ENCODE results near the gene CBX8.
A peak's percentile ranks its signal among the peaks of the same experiment; 100 is the strongest.

Gene CBX8

DNA sequence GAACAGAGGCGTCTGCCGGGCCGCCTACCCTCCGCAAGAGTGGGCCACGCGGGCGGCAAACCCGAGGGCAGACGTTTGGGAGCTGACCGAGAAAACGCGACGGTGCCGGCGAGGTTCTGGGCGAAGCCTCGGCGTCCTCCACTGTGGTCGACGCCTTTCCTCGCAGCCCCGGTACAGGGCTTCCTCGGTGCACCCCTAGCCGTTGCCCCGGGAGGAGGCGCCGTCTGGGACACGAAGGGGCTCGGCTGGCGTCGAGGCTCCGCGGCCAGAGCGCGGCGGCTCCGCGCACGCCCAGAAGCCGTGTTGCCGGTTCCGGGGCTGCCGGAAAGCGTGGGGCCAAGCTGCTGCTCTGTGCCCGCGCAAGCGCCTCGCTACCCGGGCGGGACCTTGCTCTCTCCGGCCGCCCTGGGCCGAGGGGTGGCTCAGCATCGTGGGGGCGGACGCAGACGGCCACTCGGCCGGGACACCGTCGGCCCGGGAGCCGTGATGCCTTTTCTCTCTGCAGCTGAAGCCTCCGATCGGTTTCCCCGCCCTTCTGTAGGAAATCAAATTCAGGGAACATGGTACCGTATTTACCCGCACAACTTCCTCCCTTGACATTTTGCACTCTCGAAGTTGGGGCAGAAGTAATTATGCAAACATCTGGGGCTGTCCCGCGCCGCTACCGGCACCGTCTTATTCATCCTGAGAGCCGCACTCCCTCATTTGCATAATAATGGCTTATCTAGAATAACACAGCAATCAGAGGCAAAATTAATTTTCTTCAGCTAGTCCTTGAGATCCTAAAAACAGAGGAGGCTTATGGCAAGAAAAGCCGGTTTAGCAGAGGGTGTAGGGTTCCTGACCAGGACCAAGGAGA lies 7.3 kb upstream of the CBX8 start:
- no peak for DNase-seq

DNA sequence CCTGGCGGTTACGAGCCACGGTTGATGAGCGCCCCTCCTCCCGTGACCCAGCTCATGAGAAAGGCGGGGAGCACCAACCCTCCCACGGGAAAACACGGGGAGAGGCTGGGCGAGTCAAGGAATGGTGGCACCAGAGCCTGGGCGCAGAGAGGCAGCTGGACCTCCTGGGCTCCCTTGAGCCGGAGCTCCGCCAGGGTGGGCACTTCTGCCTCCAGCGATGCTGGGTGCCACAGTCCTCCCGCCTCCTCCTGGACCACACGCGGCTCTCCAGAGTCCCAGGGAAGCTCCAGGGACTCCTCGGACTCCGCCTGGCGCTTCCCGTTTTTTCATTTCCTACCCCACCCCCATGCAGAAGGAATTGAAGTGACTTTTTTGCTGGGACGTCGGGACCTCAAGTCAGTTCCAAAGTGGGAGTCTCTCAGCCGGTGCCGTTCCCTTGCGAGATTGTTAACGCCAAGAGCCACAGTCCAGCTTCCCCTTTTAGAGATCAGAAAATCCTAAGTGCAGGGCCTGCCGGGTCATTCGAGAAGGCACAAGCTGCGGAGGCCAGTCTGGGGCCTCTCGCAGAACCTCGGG lies 6.6 kb upstream of the CBX8 start:
- DNase-seq = no peak

- DNase-seq = no peak
Observed at GRCh38 chr17:79802736-79803420, 6.0 kb upstream of the CBX8 start.

DNA sequence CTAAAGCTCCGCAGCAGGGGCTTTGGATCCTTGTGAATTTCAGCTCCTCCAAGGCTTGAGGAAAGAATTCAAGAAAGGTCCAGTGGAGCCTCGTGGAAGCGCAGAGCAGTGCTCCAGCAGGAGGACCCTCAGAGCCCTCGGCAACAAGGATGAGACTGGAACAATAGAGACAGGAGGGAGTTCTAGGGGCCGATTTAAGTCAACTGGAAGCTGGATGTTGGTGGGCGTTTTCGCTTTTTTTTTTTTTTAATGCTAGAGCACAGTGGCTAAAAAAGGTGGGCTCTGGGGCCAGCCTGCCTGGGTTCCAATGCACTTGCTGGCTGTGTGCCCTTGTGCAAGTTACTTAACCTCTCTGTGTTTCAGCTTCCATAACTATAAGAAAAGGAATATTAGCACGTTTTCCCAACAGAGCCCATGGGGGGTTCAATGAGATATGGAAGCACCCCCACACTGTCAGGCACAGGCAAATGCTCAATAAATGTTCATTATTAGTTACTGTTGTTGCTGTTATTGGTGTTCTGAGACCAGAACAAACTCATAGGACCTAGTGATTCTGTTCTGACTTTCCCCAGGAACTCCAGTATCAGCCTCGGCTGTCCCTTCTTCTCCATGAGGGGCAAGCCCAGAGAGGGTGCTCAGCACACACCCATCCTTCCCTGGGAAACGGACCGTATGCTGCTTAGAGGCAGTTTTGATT lies 5.3 kb upstream of the CBX8 start:
- no peak for DNase-seq

GRCh38 chr17:79801156-79802038 lies 4.5 kb upstream of the CBX8 start:
- DNase-seq = no peak

DNA sequence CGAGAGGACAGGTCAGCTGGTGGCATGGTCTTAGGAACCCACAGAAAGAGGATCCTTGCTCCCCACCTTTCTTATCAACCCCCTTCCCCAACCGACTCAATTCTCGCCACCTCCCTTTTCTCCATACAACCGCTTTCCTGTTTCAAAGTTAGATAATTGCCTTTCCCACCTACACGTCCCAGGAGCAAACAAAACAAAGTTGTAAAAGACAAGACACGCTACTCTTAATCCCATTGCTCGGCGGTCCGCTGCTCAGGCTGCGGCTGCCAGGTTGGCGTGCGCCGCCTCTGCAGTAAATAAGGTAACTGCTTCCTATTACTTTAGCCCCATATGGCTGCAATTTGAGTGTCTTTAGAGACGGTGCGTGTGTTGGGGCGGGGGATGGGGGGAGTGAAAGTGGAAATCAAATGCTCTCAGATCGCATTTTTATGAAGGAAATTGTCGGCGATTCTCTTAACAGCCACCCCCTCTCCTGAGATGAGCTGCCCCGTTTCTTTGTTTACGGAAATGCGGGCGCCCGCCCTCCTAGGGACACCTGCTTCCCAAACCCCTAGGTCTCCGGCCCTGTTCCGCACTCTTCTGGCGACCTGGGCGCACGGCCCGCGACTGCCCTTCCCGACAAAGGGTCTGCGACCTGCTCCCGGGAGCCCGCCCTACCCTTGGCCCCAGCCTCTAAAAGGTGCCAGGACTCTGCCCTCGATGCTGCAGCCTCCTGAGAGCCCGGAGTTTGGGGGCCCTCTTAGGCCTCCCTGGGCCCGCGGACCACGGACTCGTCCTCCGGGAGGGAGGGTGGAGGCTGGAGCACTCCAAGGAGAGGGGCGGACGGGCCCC lies 3.7 kb upstream of the CBX8 start:
- DNase-seq = no peak

- DNase-seq = no peak
Observed at GRCh38 chr17:79799538-79800324, 2.9 kb upstream of the CBX8 start.

DNA sequence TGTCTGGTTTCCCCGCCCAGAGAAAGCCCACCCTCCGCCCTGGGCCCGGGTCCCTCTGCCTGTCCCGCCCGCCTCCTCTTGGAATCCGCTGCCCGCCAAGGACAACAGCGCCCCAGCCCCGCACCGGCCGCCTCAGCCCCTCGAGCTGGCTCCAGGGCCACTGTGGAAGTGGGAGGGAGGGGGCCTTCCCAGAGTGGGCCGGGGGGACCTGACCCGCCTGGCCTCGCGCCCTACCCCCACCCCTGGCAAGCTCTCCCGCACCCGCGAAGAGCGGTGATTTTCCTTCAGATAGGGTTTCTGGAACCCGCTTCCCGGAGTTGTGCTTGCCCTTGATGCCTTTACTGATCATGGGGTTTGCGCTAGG lies 2.3 kb upstream of the CBX8 start:
- DNase-seq = no peak

DNA sequence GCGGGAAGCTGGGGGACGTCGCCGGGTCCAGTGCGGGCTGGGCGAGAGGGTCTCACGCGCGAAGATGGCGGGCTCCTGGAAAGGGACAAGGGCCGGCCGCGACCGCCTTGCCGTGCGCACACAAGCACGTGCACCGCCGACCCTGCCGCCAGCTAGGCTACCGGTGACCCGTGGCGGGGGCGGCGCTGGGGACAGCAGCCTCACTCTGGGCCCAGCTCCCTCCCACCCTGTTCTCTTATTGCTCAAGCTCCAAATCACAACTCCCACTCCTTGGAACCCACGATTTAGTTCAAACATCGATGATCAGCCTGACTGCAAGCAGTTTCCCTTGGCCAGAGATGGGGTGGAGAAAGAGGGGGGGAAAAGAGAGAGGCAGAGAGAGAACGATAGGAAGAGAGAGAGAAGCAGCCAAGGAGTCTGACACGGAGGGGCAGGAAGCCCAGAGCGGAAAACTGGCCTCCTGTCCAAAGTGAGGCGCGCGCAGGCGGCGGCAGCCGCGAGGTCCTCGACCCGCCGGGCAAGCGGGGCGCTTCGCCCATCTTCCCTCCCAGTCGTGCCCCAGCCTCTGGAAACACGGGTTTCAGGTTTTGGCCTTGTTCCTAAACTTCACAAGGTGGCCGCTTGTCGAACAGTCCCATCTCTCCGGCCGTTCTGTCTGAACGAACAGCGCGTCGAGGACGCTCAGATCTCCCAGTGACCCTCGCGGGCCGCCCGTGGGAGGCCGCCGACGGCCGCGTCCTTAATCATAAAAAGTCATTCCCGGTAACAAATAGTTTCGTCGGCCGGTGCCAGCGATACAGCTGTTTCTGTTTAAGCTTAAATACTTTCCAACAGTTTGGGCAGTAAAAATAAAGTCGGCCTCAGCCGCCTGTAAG lies 1.7 kb upstream of the CBX8 start:
- DNase-seq = no peak

GRCh38 chr17:79797492-79798298 lies 818 bp upstream of the CBX8 start:
- no peak for DNase-seq

GRCh38 chr17:79796444-79796762 lies 474 bp downstream of the CBX8 start:
- DNase-seq = no peak

- no peak for DNase-seq
Observed at GRCh38 chr17:79795795-79796443, 958 bp downstream of the CBX8 start.

GRCh38 chr17:79794659-79795511 lies 2.0 kb downstream of the CBX8 start:
- no peak for DNase-seq

GRCh38 chr17:79793924-79794304 lies 3.0 kb downstream of the CBX8 start:
- peak; percentile 36 for DNase-seq

GRCh38 chr17:79792984-79793923 lies 3.6 kb downstream of the CBX8 start:
- DNase-seq = peak; percentile 56

DNA sequence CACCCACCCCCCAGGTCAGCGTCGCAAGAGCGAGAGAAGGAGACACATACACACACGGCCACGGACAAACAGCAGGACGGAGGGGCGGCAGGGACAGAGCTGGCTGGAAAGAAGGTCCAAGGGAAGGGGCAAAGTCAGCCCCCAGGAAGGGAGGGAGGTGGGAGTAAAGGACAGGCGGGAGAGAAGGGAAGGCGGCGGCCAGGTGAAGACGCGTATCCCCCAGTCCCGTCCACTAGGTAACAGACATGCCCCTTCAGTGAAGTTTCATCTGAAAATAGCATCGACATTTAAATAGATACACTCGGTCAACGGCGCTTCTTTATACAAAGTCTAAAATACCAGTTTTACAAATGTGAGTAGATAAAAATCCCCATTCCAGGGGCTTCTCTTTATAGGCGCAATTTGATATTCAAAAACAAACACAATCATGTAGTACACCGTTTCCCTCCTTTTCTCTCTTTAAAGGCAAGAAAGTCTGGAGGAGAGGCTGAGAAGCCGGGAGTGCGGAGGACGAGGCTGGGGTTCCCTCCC lies 4.5 kb downstream of the CBX8 start:
- DNase-seq = no peak

Data from amniotic stem cell (primary cell).